T-helper 22 cell (primary cell): Measurements from ENCODE around the gene GPRC5D.

Source experiments
- DNase-seq: peaks from one replicate; pipeline ENCODE4 v3.0.0-alpha.2; 2020; ENCODE audit warnings: low read depth

Gene GPRC5D

GRCh38 chr12:12952036-12952435 lies at the start of gene GPRC5D:
TSS of gene GPRC5D (minus strand) at chr12:12952170. CDS start at chr12:12950384, 1,786 bp downstream.
- DNase-seq = no peak

- no peak for DNase-seq
Observed at GRCh38 chr12:13001775-13002040, 49.7 kb upstream of the GPRC5D start.

GRCh38 chr12:13000925-13001774 lies 49.2 kb upstream of the GPRC5D start:
- DNase-seq = peak; percentile 17

DNA sequence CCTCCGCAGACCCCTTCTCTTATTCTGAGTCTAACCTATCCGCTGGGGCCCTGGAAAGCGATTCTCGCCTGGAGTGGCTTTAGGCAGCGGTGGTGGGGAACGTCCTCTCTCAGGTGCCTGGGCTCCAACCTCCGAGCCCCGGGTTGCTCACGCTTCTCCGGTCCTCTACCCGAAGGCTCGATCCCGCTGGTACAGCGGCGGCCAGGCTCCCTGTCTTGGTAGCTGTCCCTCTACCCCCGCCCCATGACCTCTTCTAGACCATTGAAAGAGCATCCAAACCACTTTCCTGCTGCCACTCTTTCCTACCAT lies 48.6 kb upstream of the GPRC5D start:
- DNase-seq = no peak

DNA sequence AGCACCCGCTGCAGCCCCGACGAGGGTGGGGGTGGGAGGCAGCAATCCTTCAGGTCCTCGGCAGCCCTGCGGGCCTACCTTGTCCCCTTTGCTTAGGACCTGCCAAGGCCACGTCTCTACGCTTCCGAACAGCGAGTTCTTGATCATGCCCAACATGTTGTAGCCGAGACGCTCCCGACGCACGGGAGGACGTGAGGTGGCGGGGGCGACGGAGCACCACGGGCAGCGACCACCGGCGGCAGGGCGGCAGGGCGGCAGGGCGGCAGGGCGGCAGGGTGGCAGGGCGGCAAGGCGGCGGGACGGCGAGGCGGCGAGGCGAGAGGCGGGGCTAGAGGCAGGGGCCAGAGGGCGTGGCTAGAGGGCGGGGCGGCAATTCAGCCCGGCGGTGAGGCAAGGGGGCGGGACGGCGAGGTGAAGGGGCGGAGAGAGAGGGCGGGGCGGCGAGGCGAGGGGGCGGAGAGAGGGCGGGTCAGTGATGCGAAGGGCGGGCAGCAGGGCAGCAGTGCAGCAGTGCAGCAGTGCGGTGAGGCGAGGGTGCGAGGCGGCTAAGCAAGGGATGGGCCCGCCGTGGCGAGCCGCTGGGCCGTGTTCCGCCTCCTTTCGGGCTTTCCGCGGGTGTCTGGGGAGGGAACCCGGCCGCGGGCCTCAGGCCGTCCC lies 48.1 kb upstream of the GPRC5D start, which contains the start of gene HEBP1:
Gene HEBP1 (minus strand): TSS at position 307 of the 657 bp plus-strand sequence. CDS start 151 bp downstream, at position 156.
- DNase-seq = peak; percentile 88

DNA sequence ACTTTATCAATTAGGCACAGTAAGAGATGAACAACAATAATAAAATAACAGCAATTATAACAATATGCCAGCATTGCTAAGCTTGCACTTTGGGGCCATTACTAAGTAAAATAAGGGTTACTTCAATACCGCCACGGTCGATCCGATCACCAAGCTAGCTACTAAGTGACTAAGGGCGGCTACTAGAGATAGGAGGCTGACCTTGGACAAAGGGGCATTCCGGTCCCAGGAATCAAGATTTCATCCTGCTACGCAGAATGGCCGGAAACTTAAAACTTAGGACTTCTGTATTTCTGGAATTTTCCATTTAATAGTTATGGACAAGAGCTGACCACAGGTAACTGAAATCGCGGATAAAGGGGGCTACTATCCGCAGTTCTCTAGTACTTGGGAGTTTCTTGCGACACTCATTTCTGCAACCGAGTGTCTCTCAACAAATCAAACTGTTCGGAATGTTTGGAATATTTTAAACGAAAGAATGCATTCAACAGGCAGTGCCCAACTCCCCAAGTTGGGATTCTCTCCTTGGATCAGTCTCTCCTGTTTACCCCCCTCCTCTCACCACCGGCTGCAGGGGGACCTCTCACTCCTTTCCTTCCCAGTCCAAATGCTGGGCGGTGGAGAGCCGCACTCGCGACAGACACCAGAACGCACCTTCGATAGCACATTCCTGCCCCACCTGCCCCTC lies 47.4 kb upstream of the GPRC5D start:
- no peak for DNase-seq

- no peak for DNase-seq
Observed at GRCh38 chr12:12998248-12998647, 46.3 kb upstream of the GPRC5D start.

- DNase-seq = no peak
Observed at GRCh38 chr12:12997734-12998133, 45.8 kb upstream of the GPRC5D start.

DNA sequence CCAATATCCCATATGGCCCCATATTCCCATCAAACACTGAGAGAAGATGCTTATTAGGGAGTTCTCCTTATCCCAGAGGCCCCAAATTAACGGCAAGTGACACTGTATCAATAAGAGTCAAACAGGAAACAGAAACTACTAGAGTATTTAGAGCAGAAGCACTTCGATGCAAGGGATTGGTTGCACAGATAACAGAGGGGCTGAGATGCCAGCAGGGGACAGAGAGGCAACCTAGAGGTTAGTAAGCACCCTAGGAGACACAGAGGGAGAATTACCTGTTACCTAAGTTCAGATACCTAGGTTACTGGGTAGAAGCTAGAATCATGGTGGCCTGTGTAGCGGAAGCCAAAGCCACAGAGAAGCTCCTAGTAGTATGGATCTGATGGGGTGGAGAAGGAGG lies 45.2 kb upstream of the GPRC5D start:
- DNase-seq = no peak

- DNase-seq = no peak
Observed at GRCh38 chr12:12996209-12996608, 44.2 kb upstream of the GPRC5D start.

GRCh38 chr12:12995088-12995487 lies 43.1 kb upstream of the GPRC5D start:
- DNase-seq = no peak

DNA sequence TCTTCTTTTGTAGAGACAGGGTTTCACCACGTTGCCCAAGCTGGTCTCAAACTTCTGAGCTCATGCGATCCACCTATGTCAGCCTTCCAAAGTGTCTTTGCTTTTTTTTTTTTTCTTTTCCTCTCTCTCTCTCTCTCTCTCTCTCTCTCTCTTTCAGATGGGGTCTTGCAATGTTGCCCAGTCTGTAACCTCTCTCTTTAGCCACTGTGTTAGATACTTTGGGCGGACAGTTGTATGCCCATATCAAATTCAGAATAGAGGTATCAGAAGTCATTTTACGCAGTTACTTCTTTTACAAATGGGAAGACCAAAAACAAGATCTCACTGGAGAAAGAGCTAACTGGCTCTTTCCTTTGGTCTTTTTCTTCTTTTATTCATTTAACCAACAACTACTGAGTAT lies 41.4 kb upstream of the GPRC5D start:
- no peak for DNase-seq

DNA sequence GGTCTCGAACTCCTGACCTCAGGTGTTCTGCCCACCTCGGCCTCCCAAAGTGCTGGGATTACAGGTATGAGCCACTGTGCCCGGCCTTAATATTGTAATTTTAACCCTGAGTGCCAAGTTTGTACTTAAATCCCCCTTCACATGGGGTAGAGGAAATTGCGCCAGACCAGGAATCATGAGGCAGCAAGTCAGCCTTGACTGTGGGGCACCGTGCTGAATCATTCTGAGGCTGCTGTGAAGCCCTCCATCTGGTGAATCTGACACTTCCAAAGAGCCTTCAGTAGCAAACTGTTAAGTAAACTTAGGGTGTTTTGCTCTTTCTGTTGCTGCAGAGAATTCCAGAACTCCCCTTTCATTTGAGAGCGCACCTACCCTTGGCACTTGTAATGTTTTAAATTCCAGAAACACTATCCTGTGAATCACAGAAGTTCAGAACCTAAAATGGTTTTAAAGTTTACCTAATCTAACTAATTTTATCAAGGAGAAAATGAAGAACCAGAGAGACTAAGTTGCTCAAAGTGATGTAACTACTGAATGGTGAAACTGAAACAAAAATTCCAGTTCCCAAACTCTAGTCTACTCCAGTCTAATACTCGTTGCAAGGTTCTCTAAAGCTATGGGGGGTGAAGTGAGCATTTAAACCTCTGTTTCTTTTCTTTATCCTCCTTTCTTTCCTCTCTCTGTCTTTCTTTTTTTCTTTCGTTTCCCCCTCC lies 40.6 kb upstream of the GPRC5D start:
- DNase-seq = no peak

- DNase-seq = no peak
Observed at GRCh38 chr12:12990700-12991468, 38.9 kb upstream of the GPRC5D start.

DNA sequence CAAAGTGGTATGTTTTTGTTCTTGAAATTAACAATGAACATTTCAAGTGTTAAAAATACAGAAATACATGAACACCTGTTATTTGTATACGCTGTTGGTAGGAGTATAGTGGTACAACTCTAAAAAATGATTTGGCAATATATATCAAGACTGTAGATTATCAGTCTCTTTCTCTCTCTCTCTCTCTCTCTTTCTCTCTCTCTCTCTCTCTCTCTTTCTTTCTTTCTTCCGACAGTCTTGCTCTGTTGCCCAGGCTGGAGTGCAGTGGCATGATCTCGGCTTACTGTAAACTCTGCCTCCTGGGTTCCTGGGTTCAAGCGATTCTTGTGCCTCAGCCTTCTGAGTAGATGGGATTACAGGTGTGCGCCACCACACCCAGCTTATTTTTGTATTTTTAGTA lies 35.5 kb upstream of the GPRC5D start:
- no peak for DNase-seq

GRCh38 chr12:12986775-12987331 lies 34.9 kb upstream of the GPRC5D start:
- no peak for DNase-seq

- DNase-seq = no peak
Observed at GRCh38 chr12:12985817-12986408, 33.9 kb upstream of the GPRC5D start.

DNA sequence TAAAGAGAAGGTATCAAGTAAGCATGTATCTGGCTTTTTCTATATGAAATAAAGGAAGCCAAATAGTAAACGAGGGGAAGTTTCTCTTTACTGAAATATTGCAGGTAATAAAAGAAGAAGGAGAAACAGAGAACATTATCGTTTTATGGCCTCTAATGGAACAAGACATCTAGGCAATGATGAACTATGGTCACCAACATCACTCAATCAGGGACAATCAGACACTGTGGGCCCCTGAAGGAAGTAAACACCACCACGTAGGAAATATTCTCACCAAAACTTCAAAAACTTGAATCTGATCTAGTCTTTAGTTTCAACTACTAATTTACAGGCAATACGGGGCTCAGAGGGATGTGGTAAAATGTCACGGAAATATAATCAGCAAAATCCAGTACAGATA lies 32.2 kb upstream of the GPRC5D start:
- DNase-seq = no peak

GRCh38 chr12:12983420-12984035 lies 31.6 kb upstream of the GPRC5D start:
- no peak for DNase-seq

DNA sequence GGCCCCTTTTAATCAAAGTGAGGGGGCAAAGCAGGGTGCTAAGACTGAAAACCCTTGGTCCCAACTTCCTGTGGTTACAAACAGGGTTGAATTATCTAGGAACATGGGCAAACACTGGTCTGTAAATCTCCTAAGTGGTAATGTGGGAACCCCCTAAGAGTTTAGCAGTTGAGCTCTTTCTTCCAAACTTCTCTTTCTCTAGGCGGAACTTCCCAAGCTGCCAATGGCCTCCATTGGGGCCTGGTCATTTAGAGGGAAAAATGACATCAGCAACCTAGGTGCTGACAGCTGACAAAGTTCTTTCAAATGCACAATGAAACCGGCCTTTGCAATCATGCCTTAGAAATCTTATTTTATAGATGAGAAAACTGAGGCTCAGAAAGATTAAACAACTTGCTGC lies 30.4 kb upstream of the GPRC5D start:
- DNase-seq = no peak
